WI38 (cell line): ENCODE results near the gene WNT3A.

Experiments used
- H3K4me3 ChIP-seq: 2 replicates; pipeline ENCODE4 v1.5.1; 2011; ENCODE audit warnings: low read depth, mild to moderate bottlenecking, control low read depth, low read length
- CTCF ChIP-seq: IDR thresholded peaks from 2 replicates; pipeline ENCODE4 v1.5.1; 2012; ENCODE audit warnings: low read depth, mild to moderate bottlenecking, control low read depth, low read length

WNT3A gene

GRCh38 chr1:228000836-228001563 is 5.8 kb upstream of the WNT3A start:
- no peak for TF ChIP-seq CTCF
- H3K4me3 ChIP-seq, result no peak overlapping the region

GRCh38 chr1:228001738-228002535 is 4.9 kb upstream of the WNT3A start:
- no peak for TF ChIP-seq CTCF
- no peak overlapping the region for H3K4me3 ChIP-seq

GRCh38 chr1:228002792-228003191 is 4.0 kb upstream of the WNT3A start:
- no peak for TF ChIP-seq CTCF
- H3K4me3 ChIP-seq, result no peak overlapping the region

GRCh38 chr1:228003461-228004330 is 3.1 kb upstream of the WNT3A start:
- no peak overlapping the region for H3K4me3 ChIP-seq
- TF ChIP-seq CTCF, result no peak

GRCh38 chr1:228004331-228004855 is 2.4 kb upstream of the WNT3A start:
- TF ChIP-seq CTCF, result peak; percentile 35
- H3K4me3 ChIP-seq, result no peak overlapping the region

- H3K4me3 ChIP-seq, result no peak overlapping the region
Measured at GRCh38 chr1:228004856-228005462, 1.8 kb upstream of the WNT3A start.

More at GRCh38 chr1:228004856-228005462, 1.8 kb upstream of the WNT3A start:
- no peak for TF ChIP-seq CTCF
